ENCODE data around the gene SLC16A10.
"Not testable (repeated sequence)": the region's sequence is repeated elsewhere in the genome, so short reads cannot be mapped to it uniquely, and the experiment has no call there.

Gene SLC16A10

DNA sequence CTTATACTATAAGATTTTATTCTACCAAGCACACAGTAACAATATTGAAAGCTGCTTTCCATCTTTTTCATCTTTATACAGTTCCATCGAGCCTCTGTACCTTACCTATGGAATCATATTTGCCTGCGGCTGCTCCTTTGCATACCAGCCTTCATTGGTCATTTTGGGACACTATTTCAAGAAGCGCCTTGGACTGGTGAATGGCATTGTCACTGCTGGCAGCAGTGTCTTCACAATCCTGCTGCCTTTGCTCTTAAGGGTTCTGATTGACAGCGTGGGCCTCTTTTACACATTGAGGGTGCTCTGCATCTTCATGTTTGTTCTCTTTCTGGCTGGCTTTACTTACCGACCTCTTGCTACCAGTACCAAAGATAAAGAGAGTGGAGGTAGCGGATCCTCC, 89.8 kb downstream of the SLC16A10 start:
- no peak overlapping the region for H3K27ac ChIP-seq
- no peak for DNase-seq (ENCODE audit: low read depth, low spot score)

- H3K27ac ChIP-seq = no peak overlapping the region
- no peak for DNase-seq (ENCODE audit: low read depth, low spot score)
These were observed 96.6 kb downstream of the SLC16A10 start for GRCh38 chr6:111183702-111184517.

DNA sequence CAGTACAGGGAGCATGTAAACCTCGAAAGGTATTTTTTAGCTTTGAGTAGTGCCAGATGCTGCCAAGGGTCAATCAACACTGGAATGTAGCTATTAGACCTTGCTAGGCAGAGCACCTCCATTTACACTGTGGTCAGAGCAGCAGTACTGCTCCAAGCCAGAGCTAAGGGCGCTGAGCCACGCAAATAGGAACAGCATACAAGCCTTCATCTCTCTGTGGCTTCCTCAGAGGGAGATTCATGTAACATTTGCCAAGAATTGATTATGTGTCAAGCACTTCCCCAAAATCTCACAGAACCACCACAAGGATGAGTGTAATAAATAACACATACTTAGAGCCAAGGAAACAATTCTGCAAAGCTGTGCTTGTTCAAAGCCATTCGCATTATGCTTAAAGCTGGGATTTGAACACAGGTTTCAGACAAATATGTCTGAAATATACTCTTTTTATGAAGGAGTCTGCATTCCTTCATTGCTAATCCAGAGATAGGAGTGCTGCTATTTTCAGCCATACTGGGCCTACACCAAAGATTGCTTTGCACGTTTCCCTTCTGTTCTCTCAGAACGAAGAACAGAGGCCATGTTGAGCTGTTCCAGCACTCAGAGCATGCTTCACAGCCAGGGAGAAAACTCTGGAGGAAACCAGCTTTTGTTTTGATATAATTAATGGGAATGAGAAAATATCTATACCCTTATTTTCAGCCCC, 97.7 kb downstream of the SLC16A10 start:
- no peak overlapping the region for H3K27ac ChIP-seq
- DNase-seq (ENCODE audit: low read depth, low spot score) = no peak

DNA sequence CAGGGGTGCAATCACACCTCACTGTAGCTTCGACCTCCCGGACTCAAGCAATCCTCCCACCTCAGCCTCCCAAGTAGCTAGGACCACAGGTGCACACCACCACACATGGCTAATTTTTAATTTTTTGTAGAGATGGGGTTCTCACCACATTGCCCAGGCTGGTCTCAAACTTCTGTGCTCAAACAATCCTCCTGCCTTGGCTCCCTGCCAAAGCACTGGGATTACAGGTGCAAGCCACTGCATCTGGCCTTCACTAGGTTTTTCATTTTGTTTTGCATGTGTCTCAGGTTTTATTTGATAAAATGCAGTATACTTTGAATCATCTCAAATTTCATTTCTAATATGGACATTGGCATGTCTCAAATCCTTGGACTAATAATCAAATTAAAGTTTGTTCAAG, 98.7 kb downstream of the SLC16A10 start:
- DNase-seq (ENCODE audit: low read depth, low spot score) = no peak
- H3K27ac ChIP-seq = no peak overlapping the region

DNA sequence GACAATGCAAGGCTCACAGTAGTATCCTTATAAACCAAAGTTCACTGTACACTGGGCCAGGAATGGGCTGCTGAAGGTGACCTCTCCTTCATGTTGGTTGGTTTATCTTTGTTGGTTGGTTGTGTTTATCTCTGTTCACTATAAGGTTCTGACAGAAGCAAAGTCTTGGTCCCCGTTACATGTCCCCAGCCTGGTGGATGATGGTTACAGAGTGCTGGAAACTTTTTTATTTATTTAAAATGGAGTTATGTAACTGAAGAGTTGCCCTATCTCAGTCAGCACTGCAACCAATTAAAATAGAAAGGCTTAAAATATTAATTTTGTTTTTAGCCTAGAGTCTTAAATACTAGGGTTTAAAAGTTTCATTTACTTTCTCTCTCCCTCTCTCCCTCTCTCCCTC, 100.6 kb downstream of the SLC16A10 start:
- H3K27ac ChIP-seq = no peak overlapping the region
- no peak for DNase-seq (ENCODE audit: low read depth, low spot score)

DNA sequence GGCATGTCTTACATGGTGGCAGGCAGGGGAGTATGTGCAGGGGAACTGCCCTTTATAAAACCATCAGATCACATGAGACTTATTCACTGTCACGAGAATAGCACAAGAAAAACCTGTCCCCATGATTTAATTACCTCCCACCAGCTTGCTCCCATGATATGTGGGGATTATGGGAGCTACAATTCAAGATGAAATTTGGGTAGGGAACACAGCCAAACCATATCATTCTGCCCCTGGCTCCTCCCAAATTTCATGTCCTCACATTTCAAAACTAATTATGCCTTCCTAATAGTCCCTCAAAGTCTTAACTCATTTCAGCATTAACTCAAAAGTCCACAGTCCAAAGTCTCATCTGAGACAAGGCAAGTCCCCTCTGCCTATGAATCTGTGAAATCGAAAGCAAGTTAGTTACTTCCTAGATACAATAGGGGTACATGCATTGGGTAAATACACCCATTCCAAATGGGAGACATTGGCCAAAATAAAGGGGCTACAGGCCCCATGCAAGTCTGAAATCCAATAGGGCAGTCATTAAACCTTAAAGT, 102.4 kb downstream of the SLC16A10 start:
- DNase-seq (ENCODE audit: low read depth, low spot score) = not testable (repeated sequence)

GRCh38 chr6:111190637-111191036, 103.3 kb downstream of the SLC16A10 start:
- no peak overlapping the region for H3K27ac ChIP-seq
- DNase-seq (ENCODE audit: low read depth, low spot score) = no peak

More for the DNA sequence above, 102.4 kb downstream of the SLC16A10 start:
- H3K27ac ChIP-seq = not testable (repeated sequence)

- DNase-seq (ENCODE audit: low read depth, low spot score); H3K27ac ChIP-seq: not testable (repeated sequence)
These were observed 103.8 kb downstream of the SLC16A10 start for GRCh38 chr6:111191136-111191535.

DNA sequence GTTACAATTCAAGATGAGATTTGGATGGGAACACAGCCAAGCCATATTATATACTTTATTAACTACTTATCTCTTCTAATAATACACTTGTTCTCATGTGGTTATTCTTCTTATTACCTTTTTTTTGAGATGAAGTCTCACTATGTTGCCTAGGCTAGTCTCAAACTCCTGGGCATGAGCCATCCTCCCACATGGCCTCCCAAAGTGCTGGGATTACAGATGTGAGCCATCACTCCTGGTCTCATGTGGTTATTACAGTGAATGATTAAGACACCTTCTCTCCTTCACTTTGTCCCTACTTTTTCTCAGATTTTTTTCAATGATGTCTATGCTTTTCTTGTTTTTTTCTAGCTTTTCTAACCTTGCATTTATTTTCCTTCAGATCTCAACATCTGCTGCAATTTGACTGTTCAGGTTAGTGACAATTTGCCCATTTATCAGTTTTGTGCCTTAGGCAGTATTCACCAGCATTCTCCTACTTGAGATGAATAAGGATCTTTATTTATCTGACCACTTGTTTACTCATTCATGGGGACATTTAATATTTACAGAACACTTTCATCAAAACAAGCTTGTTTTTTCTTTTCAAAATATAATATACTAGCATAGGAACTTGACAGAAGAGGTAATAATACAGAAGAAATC, 105.7 kb downstream of the SLC16A10 start:
- DNase-seq (ENCODE audit: low read depth, low spot score) = no peak
- H3K27ac ChIP-seq = no peak overlapping the region

GRCh38 chr6:111195656-111196055, 108.4 kb downstream of the SLC16A10 start:
- DNase-seq (ENCODE audit: low read depth, low spot score) = no peak
- H3K27ac ChIP-seq = no peak overlapping the region

DNA sequence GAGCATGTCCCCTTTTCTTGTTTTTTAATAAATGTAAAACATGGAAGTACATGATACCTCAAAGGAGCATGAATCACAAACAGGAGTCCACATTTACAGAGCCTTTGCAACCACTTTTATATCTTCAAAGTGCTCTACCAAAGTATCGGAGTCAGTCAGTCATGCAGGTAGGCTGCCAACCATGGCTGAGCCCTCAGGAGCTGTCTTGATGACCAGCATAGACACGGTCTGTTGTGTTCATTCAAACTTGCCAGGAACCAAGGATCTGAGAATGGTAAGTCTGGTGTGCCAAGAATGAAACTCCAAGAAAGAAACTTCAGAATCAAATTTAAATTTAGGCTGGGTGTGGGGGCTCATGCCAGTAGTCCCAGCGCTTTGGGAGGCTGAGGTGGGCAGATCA, 111.5 kb downstream of the SLC16A10 start:
- no peak overlapping the region for H3K27ac ChIP-seq

DNA sequence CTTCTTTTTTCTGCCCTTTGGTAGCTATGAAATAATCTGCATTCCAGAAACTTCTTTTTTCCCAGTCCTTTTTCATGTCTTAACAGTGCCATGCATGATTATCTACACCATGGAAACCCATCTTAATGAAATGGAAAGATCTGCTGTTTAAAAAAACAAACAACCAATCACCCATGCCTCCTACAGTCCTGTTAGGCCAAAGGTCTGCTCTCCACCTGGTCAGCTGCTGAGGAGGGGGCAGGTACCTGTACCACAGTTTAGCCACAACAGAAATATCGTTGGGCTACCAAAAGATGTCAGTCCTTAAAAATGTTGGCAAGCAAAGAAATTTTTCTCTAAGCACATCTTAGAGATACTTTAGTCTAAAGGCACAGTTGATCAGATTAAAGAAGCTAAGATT, 112.6 kb downstream of the SLC16A10 start:
- H3K27ac ChIP-seq = no peak overlapping the region

More for the DNA sequence above, 111.5 kb downstream of the SLC16A10 start:
- DNase-seq (ENCODE audit: low read depth, low spot score) = no peak

DNA sequence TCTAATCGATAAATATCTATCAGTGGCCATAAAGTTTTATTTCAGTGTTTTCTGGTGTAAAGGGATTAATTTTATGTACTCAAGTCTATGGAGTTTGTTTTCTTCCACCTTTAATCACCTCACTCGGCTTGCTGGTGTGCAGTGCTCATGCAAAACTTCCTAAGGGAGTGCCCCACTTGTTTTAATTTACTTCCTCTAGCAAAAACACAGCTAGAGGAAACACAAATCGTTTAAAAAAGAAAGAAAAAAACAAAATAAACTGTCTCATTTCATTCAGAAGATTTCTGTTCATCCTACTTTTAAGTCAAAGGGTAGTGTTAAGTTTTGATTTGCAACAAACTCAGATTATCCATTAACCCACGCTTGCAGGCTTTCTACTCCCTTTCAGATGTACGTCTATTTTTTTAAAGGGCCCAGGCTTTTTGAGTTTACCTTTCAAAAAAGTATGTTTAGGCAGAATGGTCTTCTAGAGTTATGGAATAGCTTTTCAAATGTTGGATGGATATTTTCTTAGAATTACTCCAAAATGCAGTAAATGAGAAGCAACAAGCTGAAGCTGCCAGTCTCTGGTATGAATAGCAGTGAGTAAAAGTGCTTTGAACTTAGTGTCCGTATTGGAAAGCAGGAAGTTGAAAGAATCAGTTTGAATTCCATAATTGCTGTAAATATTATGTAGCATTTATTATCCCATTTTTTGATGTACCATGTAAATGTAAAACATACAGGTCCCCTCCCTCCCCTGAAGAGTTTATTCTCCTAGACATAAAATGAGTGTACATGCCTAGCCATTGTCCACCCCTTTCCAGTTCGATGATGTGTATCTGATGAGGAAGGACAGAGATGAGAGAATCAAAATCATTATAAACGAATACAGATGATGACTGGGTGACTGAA, 113.3 kb downstream of the SLC16A10 start:
- no peak overlapping the region for H3K27ac ChIP-seq
- no peak for DNase-seq (ENCODE audit: low read depth, low spot score)

More for the DNA sequence above, 112.6 kb downstream of the SLC16A10 start:
- DNase-seq (ENCODE audit: low read depth, low spot score) = no peak

DNA sequence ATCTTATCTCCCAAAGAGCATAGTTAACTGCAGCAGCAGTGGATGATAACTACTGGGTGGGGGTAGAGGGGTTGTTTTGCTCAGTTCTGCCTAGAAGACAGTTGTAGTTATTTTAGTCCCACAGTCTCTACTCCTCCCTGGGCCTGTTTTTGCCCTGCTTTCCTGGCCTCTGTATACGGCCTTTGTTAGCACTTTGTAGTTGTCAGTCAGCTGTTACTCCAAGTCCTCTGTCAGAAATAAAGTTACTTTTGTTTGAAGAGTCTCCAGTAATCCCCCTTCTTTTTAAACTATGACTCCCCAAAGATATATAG, 113.9 kb downstream of the SLC16A10 start:
- no peak overlapping the region for H3K27ac ChIP-seq
- DNase-seq (ENCODE audit: low read depth, low spot score) = no peak

GRCh38 chr6:111201764-111202163, 114.5 kb downstream of the SLC16A10 start:
- no peak overlapping the region for H3K27ac ChIP-seq
- no peak for DNase-seq (ENCODE audit: low read depth, low spot score)

- DNase-seq (ENCODE audit: low read depth, low spot score); H3K27ac ChIP-seq: not testable (repeated sequence)
These were observed 116.2 kb downstream of the SLC16A10 start for GRCh38 chr6:111203539-111203938.

GRCh38 chr6:111204305-111204704, 117.0 kb downstream of the SLC16A10 start:
- DNase-seq (ENCODE audit: low read depth, low spot score) = no peak
- no peak overlapping the region for H3K27ac ChIP-seq

DNA sequence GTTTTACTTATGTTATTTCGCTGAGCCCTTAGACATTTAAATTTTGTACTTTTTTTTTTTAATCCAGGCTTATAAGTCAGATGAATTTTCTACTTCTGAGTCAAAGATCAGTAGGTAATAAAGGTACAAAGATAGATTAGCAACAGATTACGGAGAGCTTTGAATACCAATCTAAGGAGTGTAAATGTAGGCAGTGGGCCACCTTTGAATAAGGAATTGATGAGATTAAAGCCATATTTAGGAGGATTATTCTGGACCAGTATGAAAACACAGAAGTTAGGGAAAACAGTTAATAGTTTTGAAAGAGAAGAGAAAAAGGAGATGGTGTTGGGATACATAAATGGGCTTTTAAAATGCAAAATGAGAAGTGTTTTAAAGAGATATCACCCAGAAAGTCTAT, 117.6 kb downstream of the SLC16A10 start:
- no peak overlapping the region for H3K27ac ChIP-seq
- no peak for DNase-seq (ENCODE audit: low read depth, low spot score)

GRCh38 chr6:111205502-111205901, 118.2 kb downstream of the SLC16A10 start:
- no peak for DNase-seq (ENCODE audit: low read depth, low spot score)
- H3K27ac ChIP-seq = no peak overlapping the region

Measured in epithelial cell of prostate (primary cell).